DND-41 (cell line): ENCODE measurements around the gene PLA1A.
"Not testable (repeated sequence)": the region's sequence is repeated elsewhere in the genome, so short reads cannot be mapped to it uniquely, and the experiment has no call there.

ENCODE experiments used
- ATAC-seq: fragments of 200-7000 bp; cut with Tn5 transposase; 3 replicates; pipeline ENCODE4 v1.9.1; 2021; ENCODE audit warnings: low read depth; ENCODE audit not compliant: insufficient read depth
- DNase-seq: peaks from one replicate; pipeline ENCODE4 v3.0.0-alpha.2; 2020
- H2AFZ ChIP-seq: 2 replicates; pipeline ENCODE4 v1.6.0; 2012; ENCODE audit warnings: low read depth, low read length
- H3K27ac ChIP-seq: 2 replicates; pipeline ENCODE4 v1.5.1; 2012; ENCODE audit warnings: low read length, inconsistent platforms
- H3K27me3 ChIP-seq: fragments of 200-600 bp; sonication (generic); 2 replicates; pipeline ENCODE4 v1.6.0; 2012; ENCODE audit warnings: low read length, mild to moderate bottlenecking, inconsistent platforms; ENCODE audit not compliant: insufficient read depth, poor library complexity
- H3K36me3 ChIP-seq: 2 replicates; pipeline ENCODE4 v1.5.1; 2012; ENCODE audit warnings: low read length, inconsistent platforms; ENCODE audit not compliant: insufficient read depth
- H3K4me1 ChIP-seq: 2 replicates; pipeline ENCODE4 v1.5.1; 2012; ENCODE audit warnings: mild to moderate bottlenecking, low read length; ENCODE audit not compliant: insufficient read depth
- H3K4me2 ChIP-seq: 2 replicates; pipeline ENCODE4 v1.6.0; 2012; ENCODE audit warnings: mild to moderate bottlenecking, moderate library complexity, low read length, inconsistent platforms; ENCODE audit not compliant: insufficient read depth
- H3K4me3 ChIP-seq, 2 experiments: fragments of 200-600 bp in 1 of 2; shearing (Covaris generic) in 1 of 2; 2 replicates each; pipeline ENCODE4 v1.5.1; 2012 to 2016; ENCODE audit warnings: inconsistent platforms in 2 of 2, low read length in 2 of 2, mild to moderate bottlenecking in 2 of 2, low read depth in 1 of 2, moderate library complexity in 1 of 2
- H3K79me2 ChIP-seq: 2 replicates; pipeline ENCODE4 v1.6.0; 2012; ENCODE audit warnings: low read length, inconsistent platforms; ENCODE audit not compliant: insufficient read depth
- H3K9ac ChIP-seq: 2 replicates; pipeline ENCODE4 v1.6.0; 2012; ENCODE audit warnings: low read depth, mild to moderate bottlenecking, inconsistent platforms, low read length, moderate library complexity
- H3K9me3 ChIP-seq: 2 replicates; pipeline ENCODE4 v1.5.1; 2012; ENCODE audit warnings: low read length, moderate library complexity, mild to moderate bottlenecking, inconsistent platforms; ENCODE audit not compliant: insufficient read depth, severe bottlenecking
- H4K20me1 ChIP-seq: 2 replicates; pipeline ENCODE4 v1.6.0; 2012; ENCODE audit warnings: low read length; ENCODE audit not compliant: insufficient read depth
- CTCF ChIP-seq: IDR thresholded peaks from 2 replicates; pipeline ENCODE4 v1.5.1; 2012; ENCODE audit warnings: borderline replicate concordance, low read length, moderate library complexity, mild to moderate bottlenecking; ENCODE audit not compliant: poor library complexity, severe bottlenecking; ENCODE audit errors: extremely low read depth
- EZH2 ChIP-seq: IDR thresholded peaks from 3 replicates; pipeline ENCODE4 v1.6.1; 2012; ENCODE audit warnings: borderline replicate concordance, low read depth, mild to moderate bottlenecking, moderate library complexity, low read length, inconsistent platforms; ENCODE audit not compliant: severe bottlenecking

PLA1A gene

GRCh38 chr3:119676771-119677640 is 79.3 kb downstream of the PLA1A start, which contains the start of gene COX17:
COX17 (minus strand) TSS chr3:119677406; CDS start chr3:119677310, 96 bp downstream.
- no peaks in the 10 kb centered on the region for H3K9me3 ChIP-seq
- H3K27ac ChIP-seq = peak within 1 kb of the TSS; percentile 92
- TF ChIP-seq CTCF (no peak), EZH2 (no peak)
- DNase-seq (peak; percentile 95), ATAC-seq (peak; percentile 90)
- H3K9ac ChIP-seq = peak within 1 kb of the TSS; percentile 73
- H3K79me2 ChIP-seq = peaks cover 24% of the 10 kb centered on the region
- peak within 1 kb of the TSS; percentile 82 for H2AFZ ChIP-seq
- H3K27me3 ChIP-seq = no peaks in the 10 kb centered on the region
- H3K36me3 ChIP-seq = peaks cover 33% of the 10 kb centered on the region
- H4K20me1 ChIP-seq = no peaks in the 10 kb centered on the region
- H3K4me1 ChIP-seq = peaks cover 29% of the 10 kb centered on the region
- peak within 1 kb of the TSS; percentile 66 for H3K4me2 ChIP-seq
- peak within 1 kb of the TSS; percentile 42 to 65 for H3K4me3 ChIP-seq

GRCh38 chr3:119677641-119677934 is 79.9 kb downstream of the PLA1A start:
- Histone ChIP-seq H3K79me2 (peaks cover 24% of the 10 kb centered on the region), H3K27ac (peak overlapping the region; percentile 92), H3K9me3 (no peaks in the 10 kb centered on the region), H3K4me3 (peak overlapping the region; percentile 16 to 65; a peak in 3 of 4 replicates), H3K4me2 (peak overlapping the region; percentile 66), H3K4me1 (peaks cover 29% of the 10 kb centered on the region), H3K9ac (peak overlapping the region; percentile 73), H4K20me1 (no peaks in the 10 kb centered on the region), H3K36me3 (peaks cover 28% of the 10 kb centered on the region), H2AFZ (peak overlapping the region; percentile 82), H3K27me3 (no peaks in the 10 kb centered on the region)
- ATAC-seq (no peak), DNase-seq (no peak)
- TF ChIP-seq CTCF (no peak), EZH2 (no peak)

GRCh38 chr3:119678209-119678608 is 80.5 kb downstream of the PLA1A start:
- DNase-seq, H3K9me3 ChIP-seq, H4K20me1 ChIP-seq, ATAC-seq, H3K27ac ChIP-seq, H3K9ac ChIP-seq, H3K27me3 ChIP-seq: not testable (repeated sequence)
- peak overlapping the region; percentile 66 for H3K4me2 ChIP-seq
- peaks cover 29% of the 10 kb centered on the region for H3K4me1 ChIP-seq
- H3K79me2 ChIP-seq = peaks cover 24% of the 10 kb centered on the region
- H3K36me3 ChIP-seq = peaks cover 22% of the 10 kb centered on the region
- 0 out of 2 replicates have a peak overlapping the region, but pooled peaks have one; percentile 20 for H2AFZ ChIP-seq
- H3K4me3 ChIP-seq = peak overlapping the region in 1 of 2 experiments; percentile 65; a peak in 1 of 4 replicates
